Measurements from ENCODE around the gene PLAGL2.
"Not testable (repeated sequence)": the region's sequence is repeated elsewhere in the genome, so short reads cannot be mapped to it uniquely, and the experiment has no call there.

Gene PLAGL2

GRCh38 chr20:32189691-32190615 is 17.6 kb downstream of the PLAGL2 start:
- WGBS = 7% methylated on average over 88 of the region's 88 CpGs
- no peaks in the 10 kb centered on the region for H3K9me3 ChIP-seq (ENCODE audit: insufficient read depth, low read depth, low read length)
- peak overlapping the region; percentile 34; the same call in 1 of the 2 replicates for H3K27ac ChIP-seq (ENCODE audit: low read depth, low read length)
- H3K36me3 ChIP-seq (ENCODE audit: insufficient read depth, low read length) = peaks cover 27% of the 10 kb centered on the region
- H3K27me3 ChIP-seq (ENCODE audit: insufficient read depth, low read length) = no peaks in the 10 kb centered on the region
- H3K4me3 ChIP-seq (ENCODE audit: low read length) = peak overlapping the region; percentile 63
- peak overlapping the region; percentile 88 for H3K9ac ChIP-seq (ENCODE audit: low read depth, low read length)
- H3K4me1 ChIP-seq (ENCODE audit: insufficient read depth, low read length) = peaks cover 16% of the 10 kb centered on the region

- Histone ChIP-seq H3K4me3 (ENCODE audit: low read length) (peak overlapping the region; percentile 63), H3K36me3 (ENCODE audit: insufficient read depth, low read length) (peaks cover 18% of the 10 kb centered on the region), H3K4me1 (ENCODE audit: insufficient read depth, low read length) (peaks cover 16% of the 10 kb centered on the region), H3K9ac (ENCODE audit: low read depth, low read length) (peak overlapping the region; percentile 88; the same call in 1 of the 2 replicates), H3K27ac (ENCODE audit: low read depth, low read length) (no peak overlapping the region), H3K27me3 (ENCODE audit: insufficient read depth, low read length) (no peaks in the 10 kb centered on the region), H3K9me3 (ENCODE audit: insufficient read depth, low read depth, low read length) (no peaks in the 10 kb centered on the region)
- WGBS = 92% methylated on average over 9 of the region's 9 CpGs
Observed at GRCh38 chr20:32189123-32189410, 18.5 kb downstream of the PLAGL2 start.

- 95% methylated on average over 17 of the region's 17 CpGs for WGBS
- Histone ChIP-seq H3K9me3 (ENCODE audit: insufficient read depth, low read depth, low read length) (no peaks in the 10 kb centered on the region), H3K36me3 (ENCODE audit: insufficient read depth, low read length) (peaks cover 14% of the 10 kb centered on the region), H3K27me3 (ENCODE audit: insufficient read depth, low read length) (no peaks in the 10 kb centered on the region), H3K27ac (ENCODE audit: low read depth, low read length) (no peak overlapping the region), H3K4me1 (ENCODE audit: insufficient read depth, low read length) (peaks cover 16% of the 10 kb centered on the region), H3K9ac (ENCODE audit: low read depth, low read length) (no peak overlapping the region), H3K4me3 (ENCODE audit: low read length) (no peak overlapping the region)
Observed at GRCh38 chr20:32188376-32189122, 19.0 kb downstream of the PLAGL2 start.

GRCh38 chr20:32186506-32186905 is 21.0 kb downstream of the PLAGL2 start:
- WGBS = 94% methylated on average over 1 of the region's 1 CpG
- Histone ChIP-seq H3K9me3 (ENCODE audit: insufficient read depth, low read depth, low read length) (no peaks in the 10 kb centered on the region), H3K27ac (ENCODE audit: low read depth, low read length) (no peak overlapping the region), H3K27me3 (ENCODE audit: insufficient read depth, low read length) (no peaks in the 10 kb centered on the region), H3K4me3 (ENCODE audit: low read length) (no peak overlapping the region), H3K4me1 (ENCODE audit: insufficient read depth, low read length) (peaks cover 16% of the 10 kb centered on the region), H3K9ac (ENCODE audit: low read depth, low read length) (no peak overlapping the region), H3K36me3 (ENCODE audit: insufficient read depth, low read length) (0 out of 2 replicates have a peak, but pooled peaks cover 1% of the 10 kb centered on the region)

GRCh38 chr20:32184961-32185603 is 22.5 kb downstream of the PLAGL2 start:
- 87% methylated on average over 10 of the region's 10 CpGs for WGBS
- H3K9me3 ChIP-seq (ENCODE audit: insufficient read depth, low read depth, low read length) = no peaks in the 10 kb centered on the region
- no peaks in the 10 kb centered on the region for H3K27me3 ChIP-seq (ENCODE audit: insufficient read depth, low read length)
- H3K36me3 ChIP-seq (ENCODE audit: insufficient read depth, low read length) = no peaks in the 10 kb centered on the region
- H3K4me1 ChIP-seq (ENCODE audit: insufficient read depth, low read length) = 0 out of 2 replicates have a peak, but pooled peaks cover 7% of the 10 kb centered on the region
- H3K27ac ChIP-seq (ENCODE audit: low read depth, low read length) = no peak overlapping the region
- no peak overlapping the region for H3K4me3 ChIP-seq (ENCODE audit: low read length)
- no peak overlapping the region for H3K9ac ChIP-seq (ENCODE audit: low read depth, low read length)

- H3K9me3 ChIP-seq (ENCODE audit: insufficient read depth, low read depth, low read length) = no peaks in the 10 kb centered on the region
- no peaks in the 10 kb centered on the region for H3K27me3 ChIP-seq (ENCODE audit: insufficient read depth, low read length)
- WGBS = 90% methylated on average over 4 of the region's 4 CpGs
- H3K27ac ChIP-seq (ENCODE audit: low read depth, low read length) = no peak overlapping the region
- no peak overlapping the region for H3K4me3 ChIP-seq (ENCODE audit: low read length)
- 0 out of 2 replicates have a peak, but pooled peaks cover 2% of the 10 kb centered on the region for H3K4me1 ChIP-seq (ENCODE audit: insufficient read depth, low read length)
- H3K9ac ChIP-seq (ENCODE audit: low read depth, low read length) = no peak overlapping the region
- no peaks in the 10 kb centered on the region for H3K36me3 ChIP-seq (ENCODE audit: insufficient read depth, low read length)
Observed at GRCh38 chr20:32183947-32184635, 23.5 kb downstream of the PLAGL2 start.

GRCh38 chr20:32181606-32182005 is 25.9 kb downstream of the PLAGL2 start:
- Histone ChIP-seq H3K9ac (ENCODE audit: low read depth, low read length) (no peak overlapping the region), H3K36me3 (ENCODE audit: insufficient read depth, low read length) (no peaks in the 10 kb centered on the region), H3K9me3 (ENCODE audit: insufficient read depth, low read depth, low read length) (no peaks in the 10 kb centered on the region), H3K4me1 (ENCODE audit: insufficient read depth, low read length) (no peaks in the 10 kb centered on the region), H3K27ac (ENCODE audit: low read depth, low read length) (no peak overlapping the region), H3K27me3 (ENCODE audit: insufficient read depth, low read length) (no peaks in the 10 kb centered on the region), H3K4me3 (ENCODE audit: low read length) (no peak overlapping the region)
- whole genome bisulfite sequencing = 98% methylated on average over 2 of the region's 2 CpGs

GRCh38 chr20:32179934-32180333 is 27.6 kb downstream of the PLAGL2 start:
- Histone ChIP-seq H3K27ac (ENCODE audit: low read depth, low read length) (no peak overlapping the region), H3K9ac (ENCODE audit: low read depth, low read length) (no peak overlapping the region), H3K4me3 (ENCODE audit: low read length) (no peak overlapping the region), H3K27me3 (ENCODE audit: insufficient read depth, low read length) (no peaks in the 10 kb centered on the region), H3K9me3 (ENCODE audit: insufficient read depth, low read depth, low read length) (no peaks in the 10 kb centered on the region), H3K4me1 (ENCODE audit: insufficient read depth, low read length) (no peaks in the 10 kb centered on the region), H3K36me3 (ENCODE audit: insufficient read depth, low read length) (no peaks in the 10 kb centered on the region)
- WGBS = 95% methylated on average over 4 of the region's 4 CpGs

- H3K4me3 ChIP-seq (ENCODE audit: low read length) = no peak overlapping the region
- no peaks in the 10 kb centered on the region for H3K4me1 ChIP-seq (ENCODE audit: insufficient read depth, low read length)
- H3K27me3 ChIP-seq (ENCODE audit: insufficient read depth, low read length) = no peaks in the 10 kb centered on the region
- no peak overlapping the region for H3K27ac ChIP-seq (ENCODE audit: low read depth, low read length)
- H3K36me3 ChIP-seq (ENCODE audit: insufficient read depth, low read length) = no peaks in the 10 kb centered on the region
- H3K9ac ChIP-seq (ENCODE audit: low read depth, low read length) = no peak overlapping the region
- 96% methylated on average over 2 of the region's 2 CpGs for WGBS
- H3K9me3 ChIP-seq (ENCODE audit: insufficient read depth, low read depth, low read length) = no peaks in the 10 kb centered on the region
Observed at GRCh38 chr20:32179515-32179914, 28.0 kb downstream of the PLAGL2 start.

- not testable (repeated sequence) for H3K4me3 ChIP-seq (ENCODE audit: low read length); H3K27ac ChIP-seq (ENCODE audit: low read depth, low read length); H3K27me3 ChIP-seq (ENCODE audit: insufficient read depth, low read length); H3K36me3 ChIP-seq (ENCODE audit: insufficient read depth, low read length); H3K4me1 ChIP-seq (ENCODE audit: insufficient read depth, low read length); H3K9ac ChIP-seq (ENCODE audit: low read depth, low read length); H3K9me3 ChIP-seq (ENCODE audit: insufficient read depth, low read depth, low read length)
- WGBS = 94% methylated on average over 7 of the region's 7 CpGs
Observed at GRCh38 chr20:32177696-32178095, 29.8 kb downstream of the PLAGL2 start.
